Uterus (tissue), 4 donors: ENCODE data around the gene ZNF236. TPM values are rescaled to one million over a fixed set of nuclear protein-coding genes. Genes with fewer than 3 reads are reported as not detected.

Experiments used
- DNase-seq, 2 donors: peaks; one replicate each; pipeline ENCODE4 v3.0.0-alpha.2; 2019 to 2020
- H3K27ac ChIP-seq, 2 donors: fragments of 200-600 bp; sonication (generic); 1 replicate in 1 of 2; 2 replicates in 1 of 2; pipeline ENCODE4 v1.5.1; 2016 to 2018
- H3K27me3 ChIP-seq, 2 donors: fragments of 200-600 bp; sonication (generic); one replicate each; pipeline ENCODE4 v1.5.1; 2018 to 2019; ENCODE audit warnings: control low read depth in 1 of 2
- H3K36me3 ChIP-seq, 2 donors: fragments of 200-600 bp; sonication (generic); one replicate each; pipeline ENCODE4 v1.5.1; 2019; ENCODE audit warnings: control low read depth in 1 of 2
- H3K4me1 ChIP-seq, 2 donors: fragments of 200-600 bp; sonication (generic); one replicate each; pipeline ENCODE4 v1.5.1; 2018 to 2019; ENCODE audit warnings: control low read depth in 1 of 2
- H3K4me3 ChIP-seq, 2 donors: fragments of 200-600 bp; sonication (generic); 1 replicate in 1 of 2; 2 replicates in 1 of 2; pipeline ENCODE4 v1.5.1; 2018 to 2019; ENCODE audit warnings: mild to moderate bottlenecking in 1 of 2
- H3K9me3 ChIP-seq, 2 donors: fragments of 200-600 bp; sonication (generic); one replicate each; pipeline ENCODE4 v1.5.1; 2019; ENCODE audit warnings: control low read depth in 1 of 2
- CTCF ChIP-seq, 4 experiments: fragments of 200-600 bp in 2 of 4; fragments of 450-650 bp in 2 of 4; sonication (generic) in 2 of 4; IDR thresholded peaks; one replicate each; pipeline ENCODE4 v1.5.1; 2016 to 2019; ENCODE audit warnings: antibody characterized with exemption in 4 of 4, mild to moderate bottlenecking in 2 of 4, moderate library complexity in 1 of 4
- POLR2A ChIP-seq, 2 donors: fragments of 450-650 bp; IDR thresholded peaks; one replicate each; pipeline ENCODE4 v1.6.1; 2016; ENCODE audit warnings: antibody characterized with exemption in 2 of 2, mild to moderate bottlenecking in 1 of 2, moderate library complexity in 1 of 2
- intact Hi-C: fragments of 100-400 bp; cut with DNase I; formaldehyde crosslinking; loops from one replicate; pipeline ENCODE4 v1.15.1; 2023; ENCODE audit warnings: low total_unique reads
- total RNA-seq, 4 donors: library from RNA; depleted of rRNA in 3 of 4; stranded (reverse); fragments of >200 nt in 3 of 4; gene quantifications; one replicate each; pipeline versions ENCODE4 v1.1.0 to v1.2.4, GENCODE V29; 2014 to 2023
- donor health status: DM: yes; HTN: yes; CAD: no.

ZNF236 gene
- total RNA-seq, 4 donors from 2014 or later: 16.7 to 40.7 (median 22.9) TPM

GRCh38 chr18:76931171-76931570, 108.8 kb downstream of the ZNF236 start:
- DNase-seq: no peak
- no peak overlapping the region for H3K4me3 ChIP-seq
- no peaks in the 10 kb centered on the region for H3K36me3 ChIP-seq
- H3K9me3 ChIP-seq: no peaks in the 10 kb centered on the region
- H3K4me1 ChIP-seq: no peaks in the 10 kb centered on the region
- TF ChIP-seq POLR2A (IDR thresholded peaks at IDR 0.05) (no peak), CTCF (IDR thresholded peaks at IDR 0.05) (no peak)
- no peaks in the 10 kb centered on the region for H3K27me3 ChIP-seq
- intact Hi-C loops: no loop called here
- no peak overlapping the region for H3K27ac ChIP-seq

GRCh38 chr18:76932026-76932819, 109.9 kb downstream of the ZNF236 start:
- H3K4me3 ChIP-seq: no peak overlapping the region
- H3K27me3 ChIP-seq: no peaks in the 10 kb centered on the region
- no peaks in the 10 kb centered on the region for H3K36me3 ChIP-seq
- H3K4me1 ChIP-seq: no peaks in the 10 kb centered on the region
- no peak overlapping the region for H3K27ac ChIP-seq
- intact Hi-C loops: no loop called here
- peak in 1 of 2 donors; percentile 38 for DNase-seq
- TF ChIP-seq CTCF (IDR thresholded peaks at IDR 0.05) (no peak), POLR2A (IDR thresholded peaks at IDR 0.05) (no peak)
- no peaks in the 10 kb centered on the region for H3K9me3 ChIP-seq

- intact Hi-C loops: no loop called here
These were observed 113.5 kb downstream of the ZNF236 start for GRCh38 chr18:76935722-76936337.

GRCh38 chr18:76936877-76937276, 114.5 kb downstream of the ZNF236 start:
- no peak overlapping the region for H3K27ac ChIP-seq
- H3K36me3 ChIP-seq: no peaks in the 10 kb centered on the region
- TF ChIP-seq POLR2A (IDR thresholded peaks at IDR 0.05) (no peak), CTCF (IDR thresholded peaks at IDR 0.05) (no peak)
- no peaks in the 10 kb centered on the region for H3K4me1 ChIP-seq
- no peaks in the 10 kb centered on the region for H3K9me3 ChIP-seq
- no peak overlapping the region for H3K4me3 ChIP-seq
- intact Hi-C loops: no loop called here
- DNase-seq: no peak
- H3K27me3 ChIP-seq: no peaks in the 10 kb centered on the region

More at GRCh38 chr18:76935722-76936337, 113.5 kb downstream of the ZNF236 start:
- no peaks in the 10 kb centered on the region for H3K9me3 ChIP-seq
- H3K4me1 ChIP-seq: no peaks in the 10 kb centered on the region
- DNase-seq: no peak
- H3K36me3 ChIP-seq: no peaks in the 10 kb centered on the region
- no peak overlapping the region for H3K27ac ChIP-seq
- no peaks in the 10 kb centered on the region for H3K27me3 ChIP-seq
- no peak overlapping the region for H3K4me3 ChIP-seq
- TF ChIP-seq CTCF (IDR thresholded peaks at IDR 0.05) (no peak), POLR2A (IDR thresholded peaks at IDR 0.05) (no peak)

GRCh38 chr18:76937597-76937996, 115.2 kb downstream of the ZNF236 start:
- intact Hi-C loops: no loop called here
- H3K36me3 ChIP-seq: no peaks in the 10 kb centered on the region
- TF ChIP-seq POLR2A (IDR thresholded peaks at IDR 0.05) (no peak), CTCF (IDR thresholded peaks at IDR 0.05) (no peak)
- H3K4me3 ChIP-seq: no peak overlapping the region
- H3K27ac ChIP-seq: no peak overlapping the region
- no peak for DNase-seq
- no peaks in the 10 kb centered on the region for H3K27me3 ChIP-seq
- no peaks in the 10 kb centered on the region for H3K4me1 ChIP-seq
- H3K9me3 ChIP-seq: no peaks in the 10 kb centered on the region
